RWPE1 (cell line): Measurements from ENCODE around the gene RAD18.

ENCODE experiments used
- CTCF ChIA-PET: fragments of 350-600 bp; sonication (Branson Sonifier 250); formaldehyde crosslinking; extraction: SDS; loops from one replicate; lab custom pipeline; 2021; lab: Yijun Ruan, JAX
- POLR2A ChIA-PET: fragments of 400-600 bp; formaldehyde crosslinking; extraction: SDS; loops from one replicate; lab custom pipeline; 2020; ENCODE audit warnings: antibody characterized with exemption; ENCODE audit not compliant: low non-redundant PET; lab: Yijun Ruan, JAX
- DNase-seq: peaks from one replicate; pipeline ENCODE4 v3.0.0; 2012; ENCODE audit warnings: low spot score
- H3K27ac ChIP-seq: fragments of 450-650 bp; 2 replicates; pipeline ENCODE4 v1.5.1; 2017
- CTCF ChIP-seq: fragments of 450-650 bp; conservative IDR thresholded peaks from 2 replicates; pipeline ENCODE4 v1.5.1; 2017; ENCODE audit warnings: low read depth, mild to moderate bottlenecking

Gene RAD18

GRCh38 chr3:8900869-8901268 lies 62.4 kb downstream of the RAD18 start:
- H3K27ac ChIP-seq: no peak overlapping the region
- CTCF ChIA-PET: no interaction called here
- DNase-seq: no peak
- no peak for TF ChIP-seq CTCF
- POLR2A ChIA-PET: no interaction called here

- ChIA-PET POLR2A (no interaction called here), CTCF (no interaction called here)
- no peak overlapping the region for H3K27ac ChIP-seq
- TF ChIP-seq CTCF: no peak
- no peak for DNase-seq
Measured at GRCh38 chr3:8899876-8900460, 63.3 kb downstream of the RAD18 start.

GRCh38 chr3:8895829-8896228 lies 67.4 kb downstream of the RAD18 start:
- TF ChIP-seq CTCF: no peak
- ChIA-PET CTCF (no interaction called here), POLR2A (no interaction called here)
- no peak for DNase-seq
- H3K27ac ChIP-seq: no peak overlapping the region

GRCh38 chr3:8893001-8893400 lies 70.3 kb downstream of the RAD18 start:
- ChIA-PET CTCF (no interaction called here), POLR2A (no interaction called here)
- no peak overlapping the region for H3K27ac ChIP-seq
- no peak for TF ChIP-seq CTCF
- no peak for DNase-seq

GRCh38 chr3:8891774-8892173 lies 71.5 kb downstream of the RAD18 start:
- ChIA-PET CTCF (no interaction called here), POLR2A (no interaction called here)
- H3K27ac ChIP-seq: no peak overlapping the region
- no peak for DNase-seq
- TF ChIP-seq CTCF: no peak

GRCh38 chr3:8891303-8891702 lies 72.0 kb downstream of the RAD18 start:
- ChIA-PET POLR2A (no interaction called here), CTCF (no interaction called here)
- DNase-seq: no peak
- TF ChIP-seq CTCF: no peak
- H3K27ac ChIP-seq: no peak overlapping the region
